Suprapubic skin (tissue), 3 donors: ENCODE data around the gene ERBB4.

Source experiments
- POLR2A ChIP-seq, 2 donors: fragments of 450-650 bp; IDR thresholded peaks; one replicate each; pipeline ENCODE4 v1.6.1; 2017; ENCODE audit warnings: antibody characterized with exemption in 2 of 2, mild to moderate bottlenecking in 2 of 2, moderate library complexity in 2 of 2
- TF ChIP-seq, protein P1 (sequence below), 2 donors: fragments of 200-600 bp in 1 of 2; fragments of 450-650 bp in 1 of 2; sonication (generic) in 1 of 2; IDR thresholded peaks; one replicate each; pipeline ENCODE4 v1.5.1; 2016 to 2019; ENCODE audit warnings: antibody characterized with exemption in 2 of 2, mild to moderate bottlenecking in 1 of 2, moderate library complexity in 1 of 2

DNA sequence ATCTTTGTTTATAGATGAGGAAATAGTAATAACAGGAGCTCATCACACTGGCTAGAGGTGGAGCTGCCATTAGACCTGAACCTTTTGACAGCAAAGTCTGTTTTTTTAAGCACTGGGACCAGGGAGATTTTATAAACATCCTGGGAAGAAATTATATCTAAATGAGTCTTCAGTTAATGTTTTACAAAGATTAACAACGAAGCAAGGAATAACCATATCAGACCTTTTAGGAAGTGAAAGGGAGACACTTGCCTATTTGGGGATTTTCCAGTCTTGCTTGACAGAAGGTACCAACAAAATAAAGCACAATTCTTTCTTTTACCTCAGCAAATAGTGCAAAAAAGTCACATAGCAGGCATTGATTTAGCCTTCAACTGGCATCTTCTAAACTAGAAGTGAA lies 1205.2 kb downstream of the ERBB4 start:
- TF ChIP-seq, protein P1, sequence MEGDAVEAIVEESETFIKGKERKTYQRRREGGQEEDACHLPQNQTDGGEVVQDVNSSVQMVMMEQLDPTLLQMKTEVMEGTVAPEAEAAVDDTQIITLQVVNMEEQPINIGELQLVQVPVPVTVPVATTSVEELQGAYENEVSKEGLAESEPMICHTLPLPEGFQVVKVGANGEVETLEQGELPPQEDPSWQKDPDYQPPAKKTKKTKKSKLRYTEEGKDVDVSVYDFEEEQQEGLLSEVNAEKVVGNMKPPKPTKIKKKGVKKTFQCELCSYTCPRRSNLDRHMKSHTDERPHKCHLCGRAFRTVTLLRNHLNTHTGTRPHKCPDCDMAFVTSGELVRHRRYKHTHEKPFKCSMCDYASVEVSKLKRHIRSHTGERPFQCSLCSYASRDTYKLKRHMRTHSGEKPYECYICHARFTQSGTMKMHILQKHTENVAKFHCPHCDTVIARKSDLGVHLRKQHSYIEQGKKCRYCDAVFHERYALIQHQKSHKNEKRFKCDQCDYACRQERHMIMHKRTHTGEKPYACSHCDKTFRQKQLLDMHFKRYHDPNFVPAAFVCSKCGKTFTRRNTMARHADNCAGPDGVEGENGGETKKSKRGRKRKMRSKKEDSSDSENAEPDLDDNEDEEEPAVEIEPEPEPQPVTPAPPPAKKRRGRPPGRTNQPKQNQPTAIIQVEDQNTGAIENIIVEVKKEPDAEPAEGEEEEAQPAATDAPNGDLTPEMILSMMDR (IDR thresholded peaks at IDR 0.05) = no peak
- no peak for TF ChIP-seq POLR2A (IDR thresholded peaks at IDR 0.05)
